Esophagus squamous epithelium (tissue), 5 donors: Measurements from ENCODE around the gene SLC66A3. TPM values are rescaled to one million over a fixed set of nuclear protein-coding genes. Genes with fewer than 3 reads are reported as not detected.

Experiments used
- DNase-seq: peaks from one replicate; lab custom pipeline; 2025; lab: John Stamatoyannopoulos, UW
- H3K27ac ChIP-seq, 4 donors: fragments of 200-600 bp; sonication (generic); one replicate each; pipeline ENCODE4 v1.5.1; 2016 to 2019; ENCODE audit warnings: mild to moderate bottlenecking in 1 of 4
- H3K27me3 ChIP-seq, 4 donors: fragments of 200-600 bp; sonication (generic); 1 replicate in 3 of 4; 2 replicates in 1 of 4; pipeline versions ENCODE4 v1.5.1 to v1.6.0; 2017 to 2021; ENCODE audit warnings: antibody characterized with exemption in 1 of 4
- H3K36me3 ChIP-seq, 3 donors: fragments of 200-600 bp; sonication (generic); one replicate each; pipeline ENCODE4 v1.5.1; 2016 to 2019
- H3K4me1 ChIP-seq, 3 donors: fragments of 200-600 bp; sonication (generic); one replicate each; pipeline ENCODE4 v1.5.1; 2017 to 2019
- H3K4me3 ChIP-seq, 4 donors: fragments of 200-600 bp; sonication (generic); 1 replicate in 3 of 4; 2 replicates in 1 of 4; pipeline ENCODE4 v1.5.1; 2016 to 2019; ENCODE audit warnings: mild to moderate bottlenecking in 2 of 4, moderate library complexity in 1 of 4
- H3K9me3 ChIP-seq, 3 donors: fragments of 200-600 bp; sonication (generic); one replicate each; pipeline ENCODE4 v1.5.1; 2016 to 2019
- CTCF ChIP-seq, 6 experiments: fragments of 450-650 bp in 4 of 6; fragments of 200-600 bp in 2 of 6; sonication (generic) in 2 of 6; IDR thresholded peaks; one replicate each; pipeline ENCODE4 v1.5.1; 2016 to 2019; ENCODE audit warnings: antibody characterized with exemption in 6 of 6, mild to moderate bottlenecking in 4 of 6, moderate library complexity in 4 of 6
- POLR2A ChIP-seq, 4 donors: fragments of 450-650 bp; IDR thresholded peaks; one replicate each; pipeline ENCODE4 v1.6.1; 2017; ENCODE audit warnings: antibody characterized with exemption in 4 of 4, mild to moderate bottlenecking in 4 of 4, moderate library complexity in 3 of 4
- WGBS, 2 donors: methylation state at CpG; one replicate each; pipeline ENCODE4 v1.1.5; 2018; 5-methylcytosine and 5-hydroxymethylcytosine counted together
- intact Hi-C: fragments of 100-400 bp; cut with DNase I; formaldehyde crosslinking; loops from one replicate; pipeline ENCODE4 v1.15.0; 2022
- total RNA-seq, 4 donors: library from RNA; depleted of rRNA; stranded (reverse); fragments of >200 nt; gene quantifications; one replicate each; pipeline ENCODE4 v1.1.0, GENCODE V29; 2016
- donor health status: DM: yes; HTN: yes; CAD: no.

SLC66A3 gene
- total RNA-seq, 4 donors from 2014 or later = 15.6 to 27.8 (median 20.2) TPM

- 54 to 55% methylated on average over 8 of the region's 8 CpGs for WGBS, 2 donors
- H3K36me3 ChIP-seq = no peaks in the 10 kb centered on the region
- peaks cover 10 to 44% (median 25%) of the 10 kb centered on the region in 3 donors for H3K4me1 ChIP-seq
- peaks cover 0 to 8% (median 0%) of the 10 kb centered on the region in 4 donors for H3K27me3 ChIP-seq
- no peak overlapping the region for H3K27ac ChIP-seq
- intact Hi-C loops = loop anchor here (5.0 to 10.0 kb wide), 3 partner anchors 91 to 441 kb away; no protein-coding TSS in a partner anchor
- DNase-seq = no peak
- TF ChIP-seq POLR2A (IDR thresholded peaks at IDR 0.05) (no peak), CTCF (IDR thresholded peaks at IDR 0.05) (no peak)
- peak overlapping the region in 3 of 4 donors; percentile 54 to 66 (median 55) for H3K4me3 ChIP-seq
- no peaks in the 10 kb centered on the region for H3K9me3 ChIP-seq
These were observed 21.3 kb upstream of the SLC66A3 start for GRCh38 chr2:11133936-11134320.

- 71 to 83% methylated on average over 5 of the region's 5 CpGs for WGBS, 2 donors
- Histone ChIP-seq H3K9me3 (no peaks in the 10 kb centered on the region), H3K27ac (no peak overlapping the region), H3K27me3 (peaks cover 0 to 8% (median 0%) of the 10 kb centered on the region in 4 donors), H3K4me1 (peaks cover 10 to 44% (median 25%) of the 10 kb centered on the region in 3 donors), H3K36me3 (no peaks in the 10 kb centered on the region), H3K4me3 (no peak overlapping the region)
- intact Hi-C loops = loop anchor here (5.0 to 10.0 kb wide), 3 partner anchors 90 to 440 kb away; no protein-coding TSS in a partner anchor
- no peak for TF ChIP-seq POLR2A (IDR thresholded peaks at IDR 0.05)
- no peak for TF ChIP-seq CTCF (IDR thresholded peaks at IDR 0.05)
- DNase-seq = no peak
These were observed 20.9 kb upstream of the SLC66A3 start for GRCh38 chr2:11134349-11134748.

GRCh38 chr2:11140492-11140891 is 14.8 kb upstream of the SLC66A3 start:
- DNase-seq = no peak
- Histone ChIP-seq H3K9me3 (no peaks in the 10 kb centered on the region), H3K27ac (no peak overlapping the region), H3K4me1 (no peaks in the 10 kb centered on the region), H3K36me3 (no peaks in the 10 kb centered on the region), H3K4me3 (no peak overlapping the region), H3K27me3 (peaks cover 0 to 39% (median 0%) of the 10 kb centered on the region in 4 donors)
- intact Hi-C loops = no loop called here
- TF ChIP-seq CTCF (IDR thresholded peaks at IDR 0.05) (no peak), POLR2A (IDR thresholded peaks at IDR 0.05) (no peak)
- 58 to 76% methylated on average over 4 of the region's 4 CpGs for WGBS, 2 donors

GRCh38 chr2:11141319-11141718 is 13.9 kb upstream of the SLC66A3 start:
- H3K36me3 ChIP-seq = no peaks in the 10 kb centered on the region
- H3K4me1 ChIP-seq = no peaks in the 10 kb centered on the region
- 76 to 79% methylated on average over 4 of the region's 4 CpGs for WGBS, 2 donors
- H3K27ac ChIP-seq = no peak overlapping the region
- intact Hi-C loops = no loop called here
- no peak overlapping the region for H3K4me3 ChIP-seq
- no peak for TF ChIP-seq CTCF (IDR thresholded peaks at IDR 0.05)
- TF ChIP-seq POLR2A (IDR thresholded peaks at IDR 0.05) = no peak
- DNase-seq = no peak
- H3K27me3 ChIP-seq = peaks cover 0 to 38% (median 0%) of the 10 kb centered on the region in 4 donors
- H3K9me3 ChIP-seq = no peaks in the 10 kb centered on the region

GRCh38 chr2:11142330-11142729 is 12.9 kb upstream of the SLC66A3 start:
- intact Hi-C loops = no loop called here
- peaks cover 0 to 31% (median 0%) of the 10 kb centered on the region in 4 donors for H3K27me3 ChIP-seq
- no peak overlapping the region for H3K4me3 ChIP-seq
- H3K27ac ChIP-seq = no peak overlapping the region
- WGBS, 2 donors = 49 to 50% methylated on average over 3 of the region's 3 CpGs
- no peaks in the 10 kb centered on the region for H3K4me1 ChIP-seq
- TF ChIP-seq CTCF (IDR thresholded peaks at IDR 0.05) (no peak), POLR2A (IDR thresholded peaks at IDR 0.05) (no peak)
- no peak for DNase-seq
- H3K9me3 ChIP-seq = no peaks in the 10 kb centered on the region
- no peaks in the 10 kb centered on the region for H3K36me3 ChIP-seq
